ENCODE data around the gene CWC27. TPM values are rescaled to one million over a fixed set of nuclear protein-coding genes. Genes with fewer than 3 reads are reported as not detected.

Gene CWC27
- total RNA-seq, 1 experiment from 2014 or later = 42.7 TPM

GRCh38 chr5:64942460-64942859 lies 173.7 kb downstream of the CWC27 start (continued):
- no peak for TF ChIP-seq EMX1 (CRISPR knock-in tag; IDR thresholded peaks at IDR 0.05)
- TF ChIP-seq TEAD4 (CRISPR knock-in tag; IDR thresholded peaks at IDR 0.05) = no peak
- TF ChIP-seq FOXP4 (CRISPR knock-in tag; IDR thresholded peaks at IDR 0.05) = no peak
- TF ChIP-seq ZNF121 (CRISPR knock-in tag; IDR thresholded peaks at IDR 0.05) = no peak
- no peak for TF ChIP-seq ZNF396 (CRISPR knock-in tag; IDR thresholded peaks at IDR 0.05; ENCODE audit: borderline replicate concordance)
- no peak for TF ChIP-seq GRHL2 (CRISPR knock-in tag; IDR thresholded peaks at IDR 0.05; ENCODE audit: insufficient replicate concordance, severe bottlenecking)
- no peak for TF ChIP-seq ZNF281 (CRISPR knock-in tag; IDR thresholded peaks at IDR 0.05)
- no peak for TF ChIP-seq MYBL2 (CRISPR knock-in tag; IDR thresholded peaks at IDR 0.05)

GRCh38 chr5:64944868-64945267 lies 176.1 kb downstream of the CWC27 start:
- CTCF ChIA-PET = no interaction called here
- Mint-ChIP-seq H3K9me3 (no peaks in the 10 kb centered on the region), H3K4me3 (no peak overlapping the region), H3K27me3 (ENCODE audit: low read depth) (no peaks in the 10 kb centered on the region), H3K4me1 (peaks cover 7% of the 10 kb centered on the region), H3K36me3 (no peaks in the 10 kb centered on the region), H3K27ac (no peak overlapping the region)
- POLR2A ChIA-PET = no interaction called here
- ATAC-seq (no peak), DNase-seq (ENCODE audit: low spot score) (no peak)
- TF ChIP-seq ATF3 (CRISPR knock-in tag; conservative IDR thresholded peaks at IDR 0.05) (no peak), ZNF416 (CRISPR knock-in tag; IDR thresholded peaks at IDR 0.05) (no peak), ZNF532 (CRISPR knock-in tag; IDR thresholded peaks at IDR 0.05; ENCODE audit: borderline replicate concordance) (no peak), ZNF232 (CRISPR knock-in tag; IDR thresholded peaks at IDR 0.05) (no peak), ATF6 (CRISPR knock-in tag; IDR thresholded peaks at IDR 0.05) (no peak), CREM (CRISPR knock-in tag; IDR thresholded peaks at IDR 0.05) (no peak), ZNF138 (CRISPR knock-in tag; conservative IDR thresholded peaks at IDR 0.05) (no peak), SOX15 (CRISPR knock-in tag; IDR thresholded peaks at IDR 0.05) (no peak), ZNF512 (CRISPR knock-in tag; IDR thresholded peaks at IDR 0.05; ENCODE audit: borderline replicate concordance) (no peak), CREB1 (CRISPR knock-in tag; IDR thresholded peaks at IDR 0.05) (no peak), FOXK1 (CRISPR knock-in tag; IDR thresholded peaks at IDR 0.05) (no peak), MYBL2 (CRISPR knock-in tag; IDR thresholded peaks at IDR 0.05) (no peak), FOXP4 (CRISPR knock-in tag; IDR thresholded peaks at IDR 0.05) (no peak), FOXJ3 (CRISPR knock-in tag; IDR thresholded peaks at IDR 0.05; ENCODE audit: borderline replicate concordance) (no peak), CDX4 (CRISPR knock-in tag; IDR thresholded peaks at IDR 0.05; ENCODE audit: borderline replicate concordance) (no peak)

Measured in WTC11 (cell line).